ENCODE data around the gene HP.
"Not testable (repeated sequence)": the region's sequence is repeated elsewhere in the genome, so short reads cannot be mapped to it uniquely, and the experiment has no call there.

HP gene

DNA sequence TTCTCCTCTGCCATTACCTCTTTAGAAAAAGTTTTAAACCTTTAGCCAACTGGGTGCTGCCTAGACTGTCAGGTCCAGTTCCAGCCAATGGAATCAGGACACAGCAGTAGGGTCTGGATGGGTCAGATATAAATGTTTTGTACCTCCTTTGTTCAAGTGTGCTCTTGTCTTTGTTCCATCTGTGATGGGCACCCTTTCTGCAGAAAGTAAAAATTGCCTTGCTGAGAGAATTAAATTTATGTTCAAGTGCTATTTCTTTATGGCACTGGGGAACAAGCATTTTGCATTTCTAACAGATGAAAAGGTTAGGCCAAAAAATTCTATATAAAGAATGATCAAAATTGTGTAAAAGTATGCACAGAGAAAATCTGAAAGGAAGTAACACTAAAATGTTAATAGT, 5.2 kb upstream of the HP start:
- Mint-ChIP-seq H3K4me1 (no peaks in the 10 kb centered on the region), H3K9me3 (peaks cover 6% of the 10 kb centered on the region), H3K36me3 (ENCODE audit: insufficient read depth) (no peaks in the 10 kb centered on the region), H3K27ac (ENCODE audit: low read depth) (no peak overlapping the region), H3K4me3 (no peak overlapping the region), H3K27me3 (no peaks in the 10 kb centered on the region)
- ATAC-seq (replicated peaks; ENCODE audit: extremely low read depth, poor library complexity, severe bottlenecking) = no peak
- DNase-seq (ENCODE audit: low spot score in 2 of 2) = no peak

DNA sequence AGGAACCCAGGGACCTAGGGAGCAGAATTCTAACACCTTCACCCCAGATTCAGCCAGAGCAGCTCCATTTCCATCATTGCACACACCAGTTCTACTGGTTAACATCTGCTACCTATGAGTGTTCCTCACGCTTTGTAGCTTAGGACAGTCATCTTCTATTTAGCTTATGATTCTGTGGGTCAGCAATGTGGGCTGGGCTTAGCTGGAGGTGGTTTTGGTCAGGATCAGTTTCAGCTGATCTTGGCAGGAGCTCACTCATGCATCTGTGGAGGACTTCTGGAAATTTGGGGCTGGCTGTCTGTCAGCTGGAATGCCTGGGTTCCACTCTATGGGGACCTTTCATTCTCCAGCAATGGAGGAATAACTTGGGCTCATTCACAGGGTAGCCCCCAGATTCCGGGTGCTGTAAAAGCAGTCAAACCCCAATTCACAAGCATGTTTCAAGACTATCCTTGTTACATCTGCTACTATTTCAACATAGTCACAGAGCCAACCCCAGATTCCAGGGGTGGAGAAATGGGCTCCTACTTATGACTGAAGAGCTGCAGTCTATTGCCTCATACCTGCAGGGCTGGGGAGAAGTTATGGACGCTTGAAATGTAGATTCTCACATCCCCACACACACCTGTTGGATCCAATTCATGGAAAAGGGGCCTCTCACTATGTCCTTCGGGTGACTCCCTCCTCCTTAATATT, 3.4 kb upstream of the HP start:
- Mint-ChIP-seq H3K9me3 (peaks cover 6% of the 10 kb centered on the region), H3K4me3 (no peak overlapping the region), H3K27me3 (no peaks in the 10 kb centered on the region), H3K36me3 (ENCODE audit: insufficient read depth) (no peaks in the 10 kb centered on the region), H3K27ac (ENCODE audit: low read depth) (no peak overlapping the region), H3K4me1 (no peaks in the 10 kb centered on the region)
- no peak for DNase-seq (ENCODE audit: low spot score in 2 of 2)
- ATAC-seq (replicated peaks; ENCODE audit: extremely low read depth, poor library complexity, severe bottlenecking) = no peak

DNA sequence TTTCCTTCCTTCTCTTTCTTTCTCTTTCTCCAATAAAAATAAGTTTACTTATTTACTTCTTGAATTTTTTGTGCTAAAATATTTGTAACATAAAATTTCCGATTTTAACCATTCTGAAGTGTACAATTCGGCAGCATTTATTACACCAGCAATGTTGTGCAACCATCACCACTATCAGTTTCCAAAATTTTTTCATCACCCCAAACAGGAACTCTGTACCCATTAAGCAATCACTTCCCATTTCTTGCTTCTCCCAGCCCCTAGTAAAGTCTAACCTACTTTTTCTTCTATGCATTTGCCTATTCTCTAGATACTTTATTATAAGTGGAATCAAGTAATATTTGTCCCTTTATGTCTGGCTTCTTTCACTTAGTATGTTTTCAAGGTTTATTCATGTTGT, 2.5 kb upstream of the HP start:
- no peaks in the 10 kb centered on the region for H3K36me3 Mint-ChIP-seq (ENCODE audit: insufficient read depth)
- no peaks in the 10 kb centered on the region for H3K27me3 Mint-ChIP-seq
- no peak overlapping the region for H3K27ac Mint-ChIP-seq (ENCODE audit: low read depth)
- ATAC-seq (replicated peaks; ENCODE audit: extremely low read depth, poor library complexity, severe bottlenecking) (no peak), DNase-seq (ENCODE audit: low spot score in 2 of 2) (no peak)
- H3K4me3 Mint-ChIP-seq = no peak overlapping the region
- no peaks in the 10 kb centered on the region for H3K4me1 Mint-ChIP-seq
- peaks cover 6% of the 10 kb centered on the region for H3K9me3 Mint-ChIP-seq

DNA sequence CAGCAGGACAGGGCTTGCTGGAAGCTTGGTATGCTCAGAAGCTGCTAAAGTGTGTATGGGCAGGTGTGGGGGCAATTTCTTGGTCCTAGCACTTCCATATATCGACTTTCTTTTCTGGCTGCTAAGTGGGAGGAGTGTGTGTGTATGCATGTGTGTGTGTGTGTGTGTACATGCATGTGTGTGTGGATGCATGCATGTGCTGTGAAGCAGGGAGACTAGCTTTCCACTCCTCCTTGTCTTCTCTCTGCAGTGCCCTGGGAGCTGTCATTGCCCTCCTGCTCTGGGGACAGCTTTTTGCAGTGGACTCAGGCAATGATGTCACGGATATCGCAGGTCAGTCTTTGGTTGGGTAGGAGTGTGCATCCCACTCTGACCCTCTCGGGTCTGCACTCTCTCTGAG, 1.6 kb downstream of the HP start:
- Mint-ChIP-seq H3K27ac (ENCODE audit: low read depth) (no peak overlapping the region), H3K9me3 (no peaks in the 10 kb centered on the region), H3K27me3 (no peaks in the 10 kb centered on the region), H3K4me1 (no peaks in the 10 kb centered on the region), H3K4me3 (no peak overlapping the region), H3K36me3 (ENCODE audit: insufficient read depth) (no peaks in the 10 kb centered on the region)
- DNase-seq (ENCODE audit: low spot score in 2 of 2) = no peak
- ATAC-seq (replicated peaks; ENCODE audit: extremely low read depth, poor library complexity, severe bottlenecking) = no peak

DNA sequence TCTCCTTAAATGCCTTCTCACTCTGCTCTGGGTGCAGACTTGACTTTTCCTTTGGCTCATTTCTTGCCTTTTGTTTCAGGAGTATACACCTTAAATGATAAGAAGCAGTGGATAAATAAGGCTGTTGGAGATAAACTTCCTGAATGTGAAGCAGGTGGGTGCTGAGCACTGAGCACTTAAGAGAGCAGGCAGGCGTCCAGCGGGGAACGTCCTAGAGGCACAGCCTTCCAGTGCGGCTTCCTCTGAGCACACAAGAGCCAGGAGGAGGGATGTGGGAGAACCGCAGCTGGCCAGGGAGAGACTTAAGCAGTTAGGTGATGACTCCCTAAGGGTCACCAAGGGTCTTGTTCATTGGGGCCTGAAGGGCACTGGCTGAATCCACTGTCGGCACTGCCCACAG, 3.0 kb downstream of the HP start:
- H3K27ac Mint-ChIP-seq (ENCODE audit: low read depth); H3K36me3 Mint-ChIP-seq (ENCODE audit: insufficient read depth); ATAC-seq (replicated peaks; ENCODE audit: extremely low read depth, poor library complexity, severe bottlenecking); H3K4me1 Mint-ChIP-seq; H3K9me3 Mint-ChIP-seq; H3K4me3 Mint-ChIP-seq; DNase-seq (ENCODE audit: low spot score in 2 of 2); H3K27me3 Mint-ChIP-seq: not testable (repeated sequence)

DNA sequence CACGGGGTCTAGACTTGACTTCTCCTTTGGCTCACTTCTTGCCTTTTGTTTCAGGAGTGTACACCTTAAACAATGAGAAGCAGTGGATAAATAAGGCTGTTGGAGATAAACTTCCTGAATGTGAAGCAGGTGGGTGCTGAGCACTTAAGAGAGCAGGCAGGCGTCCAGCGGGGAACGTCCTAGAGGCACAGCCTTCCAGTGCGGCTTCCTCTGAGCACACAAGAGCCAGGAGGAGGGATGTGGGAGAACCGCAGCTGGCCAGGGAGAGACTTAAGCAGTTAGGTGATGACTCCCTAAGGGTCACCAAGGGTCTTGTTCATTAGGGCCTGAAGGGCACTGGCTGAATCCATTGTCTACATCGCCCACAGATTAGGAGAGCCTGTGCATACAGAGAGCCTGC, 4.8 kb downstream of the HP start:
- not testable (repeated sequence) for H3K36me3 Mint-ChIP-seq (ENCODE audit: insufficient read depth); DNase-seq (ENCODE audit: low spot score in 2 of 2); H3K27ac Mint-ChIP-seq (ENCODE audit: low read depth); H3K27me3 Mint-ChIP-seq; H3K4me1 Mint-ChIP-seq; H3K9me3 Mint-ChIP-seq; H3K4me3 Mint-ChIP-seq; ATAC-seq (replicated peaks; ENCODE audit: extremely low read depth, poor library complexity, severe bottlenecking)

DNA sequence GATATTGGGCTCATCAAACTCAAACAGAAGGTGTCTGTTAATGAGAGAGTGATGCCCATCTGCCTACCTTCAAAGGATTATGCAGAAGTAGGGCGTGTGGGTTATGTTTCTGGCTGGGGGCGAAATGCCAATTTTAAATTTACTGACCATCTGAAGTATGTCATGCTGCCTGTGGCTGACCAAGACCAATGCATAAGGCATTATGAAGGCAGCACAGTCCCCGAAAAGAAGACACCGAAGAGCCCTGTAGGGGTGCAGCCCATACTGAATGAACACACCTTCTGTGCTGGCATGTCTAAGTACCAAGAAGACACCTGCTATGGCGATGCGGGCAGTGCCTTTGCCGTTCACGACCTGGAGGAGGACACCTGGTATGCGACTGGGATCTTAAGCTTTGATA, 6.1 kb downstream of the HP start:
- Mint-ChIP-seq H3K27ac (ENCODE audit: low read depth) (no peak overlapping the region), H3K4me1 (no peaks in the 10 kb centered on the region), H3K9me3 (no peaks in the 10 kb centered on the region), H3K27me3 (no peaks in the 10 kb centered on the region), H3K36me3 (ENCODE audit: insufficient read depth) (peaks cover 2% of the 10 kb centered on the region), H3K4me3 (no peak overlapping the region)
- ATAC-seq (replicated peaks; ENCODE audit: extremely low read depth, poor library complexity, severe bottlenecking) = no peak
- DNase-seq (ENCODE audit: low spot score in 2 of 2) = no peak

DNA sequence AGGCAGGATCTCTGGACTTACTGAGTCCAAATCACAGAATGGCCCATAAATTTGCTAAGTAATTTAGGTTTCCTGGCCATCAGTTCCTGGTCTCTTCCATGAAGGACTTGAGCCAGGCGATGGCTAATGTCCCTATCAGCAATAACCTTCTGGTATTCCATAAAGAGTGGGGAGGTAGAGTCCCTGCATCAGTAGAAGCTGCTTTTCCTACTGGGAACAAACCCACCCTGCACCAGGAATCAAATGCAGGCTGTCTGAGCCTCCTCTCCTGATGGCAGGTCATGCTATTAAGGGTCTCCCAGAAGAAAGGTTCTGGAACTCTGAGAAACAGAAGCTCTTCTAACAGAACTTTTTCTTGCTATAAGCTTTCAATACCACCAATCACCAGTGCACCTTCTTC, 7.3 kb downstream of the HP start:
- no peak for ATAC-seq (replicated peaks; ENCODE audit: extremely low read depth, poor library complexity, severe bottlenecking)
- H3K27me3 Mint-ChIP-seq = no peaks in the 10 kb centered on the region

DNA sequence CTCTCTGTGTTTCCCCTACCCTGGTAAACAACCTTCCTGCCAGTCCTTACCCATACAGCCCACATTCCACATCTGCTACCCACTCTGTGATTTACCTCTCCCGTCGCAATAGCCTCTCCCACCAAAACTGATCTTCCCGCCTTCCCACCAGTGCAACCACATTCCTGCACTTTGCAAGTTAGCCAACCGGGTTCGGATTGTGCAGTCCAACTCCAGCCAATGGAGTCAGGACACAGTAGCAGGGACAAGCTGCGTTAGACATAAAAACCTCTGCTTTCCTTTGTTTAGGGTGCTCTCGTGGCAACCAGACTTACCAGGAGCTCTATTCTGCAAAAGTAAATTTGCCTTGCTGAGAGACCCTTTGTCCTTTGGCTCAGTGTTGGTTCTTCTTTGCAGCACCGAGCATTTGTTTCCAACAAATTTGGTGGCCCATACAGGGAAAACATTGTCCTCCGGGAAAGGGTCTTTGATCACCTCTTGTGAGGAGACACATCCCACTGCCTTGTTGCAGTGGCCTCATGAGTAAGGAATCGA, 10.1 kb downstream of the HP start:
- DNase-seq (ENCODE audit: low spot score in 2 of 2) = no peak
- no peaks in the 10 kb centered on the region for H3K9me3 Mint-ChIP-seq
- peaks cover 2% of the 10 kb centered on the region for H3K36me3 Mint-ChIP-seq (ENCODE audit: insufficient read depth)
- H3K27me3 Mint-ChIP-seq = no peaks in the 10 kb centered on the region
- H3K4me3 Mint-ChIP-seq = no peak overlapping the region
- no peak overlapping the region for H3K27ac Mint-ChIP-seq (ENCODE audit: low read depth)
- ATAC-seq (replicated peaks; ENCODE audit: extremely low read depth, poor library complexity, severe bottlenecking) = no peak
- H3K4me1 Mint-ChIP-seq = no peaks in the 10 kb centered on the region

More for the DNA sequence above, 7.3 kb downstream of the HP start:
- H3K36me3 Mint-ChIP-seq (ENCODE audit: insufficient read depth) = peaks cover 2% of the 10 kb centered on the region
- H3K4me3 Mint-ChIP-seq = no peak overlapping the region
- DNase-seq (ENCODE audit: low spot score in 2 of 2) = no peak
- no peaks in the 10 kb centered on the region for H3K9me3 Mint-ChIP-seq
- no peaks in the 10 kb centered on the region for H3K4me1 Mint-ChIP-seq
- no peak overlapping the region for H3K27ac Mint-ChIP-seq (ENCODE audit: low read depth)

DNA sequence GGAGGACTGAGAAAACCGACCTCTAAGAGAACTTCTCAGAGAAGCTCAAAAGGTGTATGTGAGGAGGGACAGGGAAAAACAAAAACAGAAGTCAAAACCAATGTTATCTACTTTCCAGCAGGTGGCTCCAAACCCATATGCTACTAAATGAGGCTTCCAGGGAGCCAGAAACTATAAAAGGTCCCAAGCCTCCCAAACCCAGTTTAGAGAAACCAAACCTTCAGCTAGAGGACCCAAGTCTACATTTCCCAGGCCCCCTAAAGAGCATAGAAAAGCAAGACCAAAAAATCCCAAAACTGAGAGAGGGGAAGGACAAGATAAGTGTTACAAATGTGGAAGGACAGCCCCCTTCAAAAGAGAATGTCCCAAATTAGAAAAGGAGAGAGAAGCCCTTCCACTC, 12.4 kb downstream of the HP start:
- DNase-seq (ENCODE audit: low spot score in 2 of 2) (no peak), ATAC-seq (replicated peaks; ENCODE audit: extremely low read depth, poor library complexity, severe bottlenecking) (no peak)
- Mint-ChIP-seq H3K36me3 (ENCODE audit: insufficient read depth) (peaks cover 2% of the 10 kb centered on the region), H3K4me3 (no peak overlapping the region), H3K4me1 (no peaks in the 10 kb centered on the region), H3K9me3 (no peaks in the 10 kb centered on the region), H3K27me3 (no peaks in the 10 kb centered on the region), H3K27ac (ENCODE audit: low read depth) (no peak overlapping the region)

DNA sequence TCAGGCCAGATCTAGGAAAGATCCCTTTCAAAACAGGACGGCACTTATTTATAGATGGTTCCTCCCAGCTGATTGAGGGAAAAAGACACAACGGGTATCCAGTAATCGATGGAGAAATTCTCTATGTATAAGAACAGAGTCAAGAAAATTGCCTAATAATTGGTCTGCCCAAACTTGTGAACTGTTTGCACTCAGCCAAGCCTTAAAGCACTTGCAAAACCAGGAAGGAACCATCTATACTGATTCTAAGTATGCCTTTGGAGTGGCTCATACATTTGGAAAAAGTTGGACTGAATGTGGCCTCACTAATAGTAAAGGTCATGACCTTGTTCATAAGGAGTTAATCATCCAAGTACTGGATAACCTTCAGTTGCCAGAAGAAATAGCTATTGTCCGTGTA, 14.6 kb downstream of the HP start:
- Mint-ChIP-seq H3K27me3 (no peaks in the 10 kb centered on the region), H3K4me1 (no peaks in the 10 kb centered on the region), H3K9me3 (no peaks in the 10 kb centered on the region), H3K27ac (ENCODE audit: low read depth) (no peak overlapping the region), H3K36me3 (ENCODE audit: insufficient read depth) (no peaks in the 10 kb centered on the region), H3K4me3 (no peak overlapping the region)
- no peak for ATAC-seq (replicated peaks; ENCODE audit: extremely low read depth, poor library complexity, severe bottlenecking)
- no peak for DNase-seq (ENCODE audit: low spot score in 2 of 2)

DNA sequence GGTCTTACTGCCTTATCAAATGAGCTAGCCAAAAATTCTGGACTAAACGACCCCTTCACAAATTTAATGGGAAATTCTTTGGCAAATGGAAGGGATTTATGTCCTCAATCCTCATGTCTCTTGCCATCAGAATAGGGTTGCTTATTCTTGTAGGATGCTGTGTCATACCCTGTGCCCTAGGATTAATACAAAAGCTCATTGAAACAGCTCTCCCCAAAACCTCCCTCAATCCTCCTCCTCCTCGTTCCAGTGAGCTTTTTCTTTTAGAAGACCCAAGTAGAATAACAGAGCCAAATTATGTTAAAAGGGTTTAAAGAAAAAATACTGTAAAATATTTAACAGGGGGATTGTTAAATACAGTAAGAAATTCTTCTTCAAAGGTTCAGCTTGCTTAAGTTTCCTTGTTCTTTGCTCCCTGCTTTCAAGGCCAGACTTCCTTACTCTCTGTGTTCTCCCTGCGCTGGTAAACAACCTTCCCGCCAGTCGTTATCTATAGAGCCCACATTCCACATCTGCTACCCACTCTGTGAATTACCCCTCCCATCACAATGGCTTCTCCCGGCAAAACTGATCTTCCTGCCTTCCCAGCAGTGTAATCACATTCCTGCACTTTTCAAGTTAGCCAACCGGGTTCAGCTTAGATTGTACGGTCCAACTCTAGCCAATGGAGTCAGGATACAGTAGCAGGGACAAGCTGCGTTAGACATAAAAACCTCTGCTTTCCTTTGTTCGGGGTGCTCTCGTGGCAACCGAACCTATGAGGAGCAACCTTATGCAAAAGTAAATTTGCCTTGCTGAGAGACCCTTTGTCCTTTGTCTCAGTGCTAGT, 18.4 kb downstream of the HP start:
- Mint-ChIP-seq H3K27me3 (no peaks in the 10 kb centered on the region), H3K27ac (ENCODE audit: low read depth) (no peak overlapping the region), H3K9me3 (no peaks in the 10 kb centered on the region), H3K4me3 (no peak overlapping the region), H3K36me3 (ENCODE audit: insufficient read depth) (no peaks in the 10 kb centered on the region), H3K4me1 (no peaks in the 10 kb centered on the region)
- ATAC-seq (replicated peaks; ENCODE audit: extremely low read depth, poor library complexity, severe bottlenecking) = no peak
- DNase-seq (ENCODE audit: low spot score in 2 of 2) = no peak

DNA sequence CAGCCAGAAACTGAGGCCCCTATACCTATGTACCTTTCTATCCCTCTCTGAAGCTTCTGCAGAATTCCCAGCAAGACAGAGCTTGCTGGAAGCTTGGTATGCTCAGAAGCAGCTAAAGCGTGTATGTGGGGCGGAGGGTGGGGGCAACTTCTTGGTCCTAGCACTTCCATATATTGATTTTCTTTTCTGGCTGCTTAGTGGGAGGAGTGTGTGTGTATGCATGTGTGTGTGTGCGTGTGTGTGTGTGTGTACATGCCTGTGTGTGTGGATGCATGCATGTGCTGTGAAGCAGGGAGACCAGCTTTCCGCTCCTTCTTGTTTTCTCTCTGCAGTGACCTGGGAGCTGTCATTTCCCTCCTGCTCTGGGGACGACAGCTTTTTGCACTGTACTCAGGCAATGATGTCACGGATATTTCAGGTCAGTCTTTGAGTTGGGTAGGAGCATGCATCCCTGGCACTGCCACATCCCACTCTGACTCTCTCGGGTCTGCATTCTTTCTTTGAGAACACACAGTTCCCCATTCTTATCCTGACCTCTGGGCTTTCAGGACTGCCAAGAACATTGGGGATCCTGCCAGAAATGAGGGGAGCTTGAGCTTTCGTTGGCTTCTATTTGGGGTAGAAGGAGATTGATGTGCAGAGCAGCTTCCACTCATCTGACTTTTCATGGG, 19.4 kb downstream of the HP start:
- Mint-ChIP-seq H3K36me3 (ENCODE audit: insufficient read depth) (no peaks in the 10 kb centered on the region), H3K9me3 (no peaks in the 10 kb centered on the region), H3K4me1 (no peaks in the 10 kb centered on the region), H3K27ac (ENCODE audit: low read depth) (no peak overlapping the region), H3K27me3 (no peaks in the 10 kb centered on the region), H3K4me3 (no peak overlapping the region)
- no peak for ATAC-seq (replicated peaks; ENCODE audit: extremely low read depth, poor library complexity, severe bottlenecking)
- DNase-seq (ENCODE audit: low spot score in 2 of 2) = no peak

Data from central memory CD8-positive, alpha-beta T cell (primary cell).